Epithelial cell of proximal tubule (primary cell): ENCODE data around the gene FARS2. TPM values are rescaled to one million over a fixed set of nuclear protein-coding genes. Genes with fewer than 3 reads are reported as not detected.

Experiments used
- DNase-seq: peaks from one replicate; pipeline ENCODE4 v3.0.0-alpha.2; 2011; ENCODE audit warnings: low read depth
- H3K4me3 ChIP-seq: 2 replicates; pipeline ENCODE4 v1.5.1; 2011; ENCODE audit warnings: low read depth, mild to moderate bottlenecking, low read length
- total RNA-seq: library from RNA; depleted of rRNA; stranded (reverse); fragments of >200 nt; gene quantifications from 2 replicates; pipeline ENCODE4 v1.2.3, GENCODE V29; 2015
- TF ChIP-seq, protein P1 (sequence below): conservative IDR thresholded peaks from 2 replicates; pipeline ENCODE4 v1.5.1; 2012; ENCODE audit warnings: low read depth, mild to moderate bottlenecking, low read length

Gene FARS2
- total RNA-seq, 1 donor from 2014 or later = 7.7 TPM

DNA sequence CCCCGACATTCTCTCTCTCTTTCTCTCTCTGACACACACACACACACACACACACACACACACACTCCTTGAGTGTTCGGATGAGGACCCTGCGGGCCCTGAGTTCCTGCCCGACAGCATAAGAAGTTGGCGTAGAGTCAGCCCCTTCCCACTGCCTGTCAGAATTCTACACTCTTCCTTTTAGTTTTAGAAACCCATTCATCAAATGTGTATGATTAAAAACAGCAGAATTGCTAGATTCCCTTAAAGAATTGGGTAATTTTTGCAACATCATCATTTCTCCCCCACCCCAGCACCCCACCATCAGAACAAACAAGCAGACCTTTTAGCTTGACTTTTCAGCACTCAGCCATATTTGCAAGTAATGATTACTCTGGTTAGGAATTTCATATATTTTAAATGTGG is 322.8 kb downstream of the FARS2 start:
- no peak for DNase-seq
- TF ChIP-seq, protein P1, sequence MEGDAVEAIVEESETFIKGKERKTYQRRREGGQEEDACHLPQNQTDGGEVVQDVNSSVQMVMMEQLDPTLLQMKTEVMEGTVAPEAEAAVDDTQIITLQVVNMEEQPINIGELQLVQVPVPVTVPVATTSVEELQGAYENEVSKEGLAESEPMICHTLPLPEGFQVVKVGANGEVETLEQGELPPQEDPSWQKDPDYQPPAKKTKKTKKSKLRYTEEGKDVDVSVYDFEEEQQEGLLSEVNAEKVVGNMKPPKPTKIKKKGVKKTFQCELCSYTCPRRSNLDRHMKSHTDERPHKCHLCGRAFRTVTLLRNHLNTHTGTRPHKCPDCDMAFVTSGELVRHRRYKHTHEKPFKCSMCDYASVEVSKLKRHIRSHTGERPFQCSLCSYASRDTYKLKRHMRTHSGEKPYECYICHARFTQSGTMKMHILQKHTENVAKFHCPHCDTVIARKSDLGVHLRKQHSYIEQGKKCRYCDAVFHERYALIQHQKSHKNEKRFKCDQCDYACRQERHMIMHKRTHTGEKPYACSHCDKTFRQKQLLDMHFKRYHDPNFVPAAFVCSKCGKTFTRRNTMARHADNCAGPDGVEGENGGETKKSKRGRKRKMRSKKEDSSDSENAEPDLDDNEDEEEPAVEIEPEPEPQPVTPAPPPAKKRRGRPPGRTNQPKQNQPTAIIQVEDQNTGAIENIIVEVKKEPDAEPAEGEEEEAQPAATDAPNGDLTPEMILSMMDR = no peak
- no peak overlapping the region for H3K4me3 ChIP-seq

DNA sequence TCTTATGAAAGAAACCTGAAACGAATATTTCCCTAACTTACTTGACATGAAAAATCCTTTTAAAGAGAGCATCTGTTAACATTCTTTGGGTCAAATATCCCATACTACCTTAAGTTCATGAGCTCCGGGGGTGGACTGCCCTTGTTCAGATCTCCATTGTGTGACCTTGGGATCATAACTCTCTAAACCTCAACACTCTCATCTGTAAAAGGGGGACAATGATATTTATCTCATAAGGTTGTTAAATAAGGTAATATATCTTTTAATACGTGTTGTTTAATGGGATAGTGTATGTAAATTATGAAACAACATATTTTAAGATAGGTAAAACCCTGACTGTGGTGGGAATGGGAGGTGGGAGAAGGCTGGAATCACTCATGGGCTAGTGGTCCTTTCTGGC is 326.3 kb downstream of the FARS2 start:
- TF ChIP-seq, protein P1 = no peak
- no peak for DNase-seq
- H3K4me3 ChIP-seq = no peak overlapping the region

DNA sequence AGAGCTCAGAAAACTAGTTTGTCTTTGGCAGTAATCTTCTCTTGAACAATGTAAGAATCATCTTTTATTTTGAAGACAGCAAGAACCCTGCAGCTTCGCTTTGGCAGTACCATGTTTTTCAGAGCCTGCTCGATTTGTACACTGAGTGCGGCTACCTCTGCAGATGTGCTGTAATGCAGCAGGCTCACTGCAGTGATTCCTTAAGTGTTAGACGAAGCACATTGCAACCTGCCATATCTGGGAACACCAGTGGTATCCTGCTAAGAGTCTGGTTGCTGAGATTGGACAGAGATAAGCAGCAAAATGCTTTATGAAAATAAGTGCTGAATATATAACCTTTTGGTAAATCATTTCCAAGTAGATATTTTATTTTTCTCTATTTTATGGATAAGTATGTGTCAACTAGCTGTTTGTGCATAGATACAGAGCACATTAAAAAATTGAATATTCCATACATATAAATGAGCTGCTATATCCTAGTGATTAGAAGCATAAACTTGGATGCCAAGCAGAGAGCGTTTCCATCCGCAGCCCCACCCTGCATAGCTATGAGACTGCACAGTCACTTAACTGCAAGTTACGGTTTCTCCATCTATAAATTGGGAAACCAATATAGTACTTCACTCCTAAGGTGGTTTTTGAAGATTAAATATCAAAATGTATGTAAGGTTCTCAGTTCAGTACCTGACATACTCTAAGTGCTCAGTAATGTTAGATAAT is 328.3 kb downstream of the FARS2 start:
- TF ChIP-seq, protein P1 = no peak

DNA sequence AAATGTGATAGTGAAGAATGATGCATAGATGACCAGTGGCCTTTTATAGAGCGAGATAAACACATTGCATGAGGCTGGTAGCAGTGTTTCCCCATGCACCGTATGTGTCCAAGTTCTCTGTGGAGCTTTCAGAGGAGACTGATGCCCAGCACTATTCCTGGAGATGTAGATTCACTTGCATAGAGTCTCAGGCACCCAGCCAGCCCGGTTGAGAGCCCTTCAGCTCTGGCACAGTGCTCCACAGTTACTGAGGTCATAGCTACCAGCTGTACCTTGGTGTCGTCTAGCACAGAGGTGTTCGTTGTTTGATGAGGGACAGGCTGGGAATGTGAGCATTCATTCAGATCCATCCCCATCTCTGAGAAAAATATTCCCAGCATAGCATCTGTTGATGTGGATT is 328.9 kb downstream of the FARS2 start:
- H3K4me3 ChIP-seq = no peak overlapping the region
- TF ChIP-seq, protein P1 = no peak
- DNase-seq = no peak

More for the DNA sequence above, 328.3 kb downstream of the FARS2 start:
- H3K4me3 ChIP-seq = no peak overlapping the region
- DNase-seq = no peak

DNA sequence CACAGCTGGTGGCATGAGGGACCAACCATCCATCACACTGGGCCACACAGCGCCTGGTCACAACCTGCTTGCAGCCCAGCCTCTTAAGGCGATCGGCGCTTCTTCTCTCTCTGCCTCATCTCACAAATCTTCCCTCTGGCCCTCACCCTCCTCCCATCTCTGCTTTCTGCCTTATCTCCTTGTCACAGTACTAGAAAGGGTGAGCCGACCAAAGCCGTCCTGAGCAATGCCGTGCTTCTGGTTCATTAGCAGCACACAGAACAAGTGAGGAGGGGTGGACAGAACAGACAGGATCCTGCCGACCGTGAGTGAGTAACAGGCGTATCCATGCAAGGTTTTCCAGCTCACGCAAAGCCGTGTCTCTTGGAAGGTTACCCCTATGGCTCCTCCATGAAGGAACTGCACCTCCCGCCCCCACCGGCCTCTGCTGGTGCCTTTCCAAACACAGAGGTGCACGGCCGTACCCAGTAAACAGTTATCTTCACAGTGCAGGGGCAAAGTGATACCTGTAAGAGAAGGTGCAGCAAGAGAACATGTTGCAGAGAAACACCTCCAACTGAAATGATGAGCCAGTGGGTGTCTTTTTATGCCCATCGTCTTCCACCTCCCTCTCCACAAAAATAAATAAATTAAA is 331.7 kb downstream of the FARS2 start:
- DNase-seq = no peak
- no peak overlapping the region for H3K4me3 ChIP-seq
- TF ChIP-seq, protein P1 = no peak

DNA sequence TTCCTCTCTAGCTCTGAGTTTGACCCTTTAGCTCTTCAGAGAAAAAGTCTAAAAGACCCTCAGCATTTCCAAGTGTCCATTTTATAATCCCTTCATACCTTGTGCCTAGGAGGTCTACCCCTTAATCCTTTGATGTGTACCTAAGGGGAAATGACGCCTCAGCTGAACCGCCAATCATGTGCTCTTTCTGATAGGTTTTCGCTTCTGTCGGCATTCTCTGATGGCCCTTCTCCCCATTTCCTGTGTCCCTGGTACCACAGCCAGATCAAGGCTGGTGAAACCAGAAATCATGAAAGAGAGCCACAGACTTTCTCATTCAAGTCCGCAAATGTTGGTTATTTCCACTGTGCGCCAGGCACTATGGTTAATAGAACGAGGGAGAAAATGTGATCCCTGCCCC is 333.9 kb downstream of the FARS2 start:
- TF ChIP-seq, protein P1 = no peak
- DNase-seq = no peak
- no peak overlapping the region for H3K4me3 ChIP-seq

DNA sequence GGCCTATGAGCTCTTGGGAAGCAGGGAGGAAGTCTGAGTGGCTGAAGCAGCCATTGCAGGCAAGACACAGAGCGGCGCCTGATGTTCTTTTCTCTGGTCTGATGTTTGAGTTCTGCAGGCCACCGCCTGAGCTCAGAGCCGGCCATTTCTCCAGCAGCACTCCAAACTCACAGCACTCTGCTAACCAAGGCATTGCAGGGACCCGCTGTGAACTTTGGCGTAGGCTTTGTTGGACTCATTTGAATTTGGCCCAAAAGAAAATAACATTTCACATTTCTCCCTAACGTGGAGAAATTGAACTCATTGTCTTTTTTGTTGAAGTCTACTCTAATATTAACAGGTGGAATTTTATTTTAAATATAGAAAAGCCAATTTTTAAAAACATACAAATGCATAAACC is 336.1 kb downstream of the FARS2 start:
- no peak overlapping the region for H3K4me3 ChIP-seq
- DNase-seq = no peak
- TF ChIP-seq, protein P1 = no peak
